H9 (cell line): ENCODE results near the gene POMGNT1. TPM values are rescaled to one million over a fixed set of nuclear protein-coding genes. Genes with fewer than 3 reads are reported as not detected.

Experiments
- DNase-seq: peaks from one replicate; pipeline ENCODE4 v3.0.0-alpha.2; 2017
- H2AFZ ChIP-seq: one replicate; pipeline ENCODE4 v1.6.1; 2013; ENCODE audit warnings: mild to moderate bottlenecking, low read length, control low read depth, moderate library complexity
- H2AK5ac ChIP-seq: 2 replicates; pipeline ENCODE4 v1.6.1; 2013; ENCODE audit warnings: low read length, control low read depth, mixed read lengths; ENCODE audit not compliant: insufficient read length
- H2BK120ac ChIP-seq: one replicate; pipeline ENCODE4 v1.6.1; 2013; ENCODE audit warnings: low read depth, mild to moderate bottlenecking, low read length, control low read depth, inconsistent platforms; ENCODE audit not compliant: poor library complexity, severe bottlenecking
- H2BK12ac ChIP-seq: 2 replicates; pipeline ENCODE4 v1.6.1; 2013; ENCODE audit warnings: low read length, control low read depth, mixed read lengths, low read depth; ENCODE audit not compliant: insufficient read length
- H2BK15ac ChIP-seq: 2 replicates; pipeline ENCODE4 v1.6.1; 2013; ENCODE audit warnings: low read depth, low read length, control low read depth
- H2BK20ac ChIP-seq: one replicate; pipeline ENCODE4 v1.6.1; 2013; ENCODE audit warnings: low read depth, mild to moderate bottlenecking, low read length, control low read depth, inconsistent platforms; ENCODE audit not compliant: poor library complexity, severe bottlenecking
- H2BK5ac ChIP-seq: 2 replicates; pipeline ENCODE4 v1.6.1; 2013; ENCODE audit warnings: low read length, control low read depth, mixed read lengths; ENCODE audit not compliant: insufficient read length
- H3K14ac ChIP-seq: 2 replicates; pipeline ENCODE4 v1.6.1; 2013; ENCODE audit warnings: low read length, control low read depth; ENCODE audit not compliant: insufficient read depth
- H3K18ac ChIP-seq: 2 replicates; pipeline ENCODE4 v1.6.1; 2013; ENCODE audit warnings: low read depth, mild to moderate bottlenecking, mixed read lengths, low read length, control low read depth; ENCODE audit not compliant: insufficient read length
- H3K23ac ChIP-seq: 2 replicates; pipeline ENCODE4 v1.6.1; 2013; ENCODE audit warnings: low read length, control low read depth, mixed read lengths, low read depth; ENCODE audit not compliant: insufficient read length
- H3K23me2 ChIP-seq: 2 replicates; pipeline ENCODE4 v1.6.1; 2013; ENCODE audit warnings: low read depth, mild to moderate bottlenecking, mixed read lengths, low read length, control low read depth; ENCODE audit not compliant: insufficient read length, poor library complexity, severe bottlenecking
- H3K27ac ChIP-seq: 2 replicates; pipeline ENCODE4 v1.5.1; 2013; ENCODE audit warnings: low read length, control low read depth, mixed read lengths, low read depth; ENCODE audit not compliant: insufficient read length
- H3K27me3 ChIP-seq: 2 replicates; pipeline ENCODE4 v1.6.1; 2013; ENCODE audit warnings: low read length, control low read depth, inconsistent platforms; ENCODE audit not compliant: insufficient read depth
- H3K4ac ChIP-seq: 2 replicates; pipeline ENCODE4 v1.6.1; 2013; ENCODE audit warnings: low read depth, mild to moderate bottlenecking, control low read depth, inconsistent platforms, low read length, moderate library complexity
- H3K4me1 ChIP-seq: 2 replicates; pipeline ENCODE4 v1.6.1; 2013; ENCODE audit warnings: low read length, control low read depth, inconsistent platforms; ENCODE audit not compliant: insufficient read depth
- H3K4me2 ChIP-seq: 2 replicates; pipeline ENCODE4 v1.6.1; 2013; ENCODE audit warnings: low read length, control low read depth, mixed read lengths; ENCODE audit not compliant: insufficient read length, insufficient read depth
- H3K56ac ChIP-seq: 2 replicates; pipeline ENCODE4 v1.6.1; 2013; ENCODE audit warnings: low read depth, mild to moderate bottlenecking, mixed read lengths, low read length, control low read depth; ENCODE audit not compliant: insufficient read length
- H3K79me1 ChIP-seq: 2 replicates; pipeline ENCODE4 v1.6.1; 2013; ENCODE audit warnings: low read depth, mild to moderate bottlenecking, moderate library complexity, low read length, control low read depth, inconsistent platforms; ENCODE audit not compliant: insufficient read depth, poor library complexity, severe bottlenecking
- H3K79me2 ChIP-seq: 2 replicates; pipeline ENCODE4 v1.6.1; 2013; ENCODE audit warnings: low read length, control low read depth, inconsistent platforms; ENCODE audit not compliant: insufficient read depth
- H3K9ac ChIP-seq: 2 replicates; pipeline ENCODE4 v1.6.1; 2013; ENCODE audit warnings: low read length, control low read depth, mixed read lengths; ENCODE audit not compliant: insufficient read length; ENCODE audit errors: extremely low read depth
- H3K9me3 ChIP-seq: one replicate; pipeline ENCODE4 v1.6.1; 2013; ENCODE audit warnings: low read depth, low read length, inconsistent platforms; ENCODE audit not compliant: control insufficient read depth
- H3T11ph ChIP-seq: one replicate; pipeline ENCODE4 v1.6.1; 2013; ENCODE audit warnings: mild to moderate bottlenecking, low read length, control low read depth, inconsistent platforms
- H4K20me1 ChIP-seq: one replicate; pipeline ENCODE4 v1.6.1; 2013; ENCODE audit not compliant: control insufficient read depth, insufficient read length, insufficient read depth
- H4K5ac ChIP-seq: 2 replicates; pipeline ENCODE4 v1.6.1; 2013; ENCODE audit warnings: low read depth, mild to moderate bottlenecking, mixed read lengths, low read length, control low read depth; ENCODE audit not compliant: insufficient read length
- H4K8ac ChIP-seq: replicated peaks from 2 replicates; pipeline ENCODE4 v1.6.1; 2013; ENCODE audit warnings: low read length, control low read depth, mixed read lengths, low read depth; ENCODE audit not compliant: insufficient read length
- H4K91ac ChIP-seq: 2 replicates; pipeline ENCODE4 v1.6.1; 2013; ENCODE audit warnings: low read depth, mild to moderate bottlenecking, moderate library complexity, mixed read lengths, low read length, control low read depth; ENCODE audit not compliant: insufficient read length
- H3K27ac Mint-ChIP-seq, 3 experiments: 2 replicates in 2 of 3; 3 replicates in 1 of 3; pipeline ENCODE4 v1.8.0; 2020 to 2021; ENCODE audit warnings: mixed read lengths in 3 of 3, mild to moderate bottlenecking in 1 of 3, moderate library complexity in 1 of 3
- H3K27me3 Mint-ChIP-seq: 2 replicates; pipeline ENCODE4 v1.8.0; 2021; ENCODE audit warnings: low read depth, mild to moderate bottlenecking, moderate library complexity, mixed read lengths
- H3K36me3 Mint-ChIP-seq, 3 experiments: 2 replicates in 2 of 3; 3 replicates in 1 of 3; pipeline ENCODE4 v1.8.0; 2020 to 2021; ENCODE audit warnings: low read depth in 3 of 3, mixed read lengths in 3 of 3; ENCODE audit not compliant: insufficient read depth in 1 of 3
- H3K4me1 Mint-ChIP-seq, 2 experiments: 2 replicates each; pipeline ENCODE4 v1.8.0; 2020; ENCODE audit warnings: mixed read lengths in 2 of 2
- H3K4me3 Mint-ChIP-seq, 2 experiments: 2 replicates in 1 of 2; 3 replicates in 1 of 2; pipeline ENCODE4 v1.8.0; 2020 to 2021; ENCODE audit warnings: mild to moderate bottlenecking in 2 of 2, mixed read lengths in 2 of 2, moderate library complexity in 1 of 2
- H3K9me3 Mint-ChIP-seq, 2 experiments: 2 replicates in 1 of 2; 3 replicates in 1 of 2; pipeline ENCODE4 v1.8.0; 2020; ENCODE audit warnings: mild to moderate bottlenecking in 2 of 2, mixed read lengths in 2 of 2, moderate library complexity in 1 of 2
- WGBS: extraction: QIAGEN DNeasy Blood & Tissue Kit; methylation state at CpG from one replicate; pipeline ENCODE4 v1.1.7; 2013; ENCODE audit warnings: missing lambda C conversion rate, low lambda C conversion rate, mixed read lengths; ENCODE audit not compliant: insufficient read length; ENCODE audit errors: extremely low coverage; 5-methylcytosine and 5-hydroxymethylcytosine counted together
- total RNA-seq: library from RNA; stranded (reverse); gene quantifications from 2 replicates; pipeline ENCODE4 v1.2.1, GENCODE V29; 2021
- TF ChIP-seq, protein P1 (sequence below): fragments of 200-600 bp; sonication (generic); conservative IDR thresholded peaks from 3 replicates; pipeline ENCODE4 v1.8.0; 2021; ENCODE audit warnings: antibody characterized with exemption, mild to moderate bottlenecking

Gene POMGNT1
- total RNA-seq, 1 experiment from 2014 or later = 62.6 TPM

DNA sequence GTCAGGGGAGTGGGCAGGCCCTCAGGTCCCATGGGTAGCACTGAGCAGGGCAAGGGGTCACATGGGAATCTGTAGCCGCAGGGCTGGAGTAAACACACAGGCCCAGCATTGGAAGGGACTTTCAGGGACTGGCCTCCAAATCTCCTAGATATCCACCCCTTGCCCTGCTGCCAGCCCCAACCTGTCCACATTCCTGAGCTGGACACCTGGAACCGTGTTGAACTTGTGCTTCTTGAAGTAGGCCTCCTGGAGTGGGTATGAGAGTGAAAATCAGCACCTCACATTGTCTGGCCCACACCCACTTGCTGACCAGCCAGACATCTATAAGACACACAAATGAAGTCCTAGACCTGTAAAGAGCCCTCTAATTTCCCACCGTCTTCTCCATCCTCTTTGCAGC is 7.7 kb downstream of the POMGNT1 start:
- H3K27me3 Mint-ChIP-seq = no peaks in the 10 kb centered on the region; the same call in 1 of the 2 replicates
- no peak overlapping the region for H2AFZ ChIP-seq
- H4K91ac ChIP-seq = no peak overlapping the region
- no peak overlapping the region for H3K4me3 Mint-ChIP-seq
- no peak overlapping the region for H2BK20ac ChIP-seq
- H3K4me1 Mint-ChIP-seq = peaks cover 0 to 6% of the 10 kb centered on the region in 2 experiments; a peak in 1 of 4 replicates
- TF ChIP-seq, protein P1, sequence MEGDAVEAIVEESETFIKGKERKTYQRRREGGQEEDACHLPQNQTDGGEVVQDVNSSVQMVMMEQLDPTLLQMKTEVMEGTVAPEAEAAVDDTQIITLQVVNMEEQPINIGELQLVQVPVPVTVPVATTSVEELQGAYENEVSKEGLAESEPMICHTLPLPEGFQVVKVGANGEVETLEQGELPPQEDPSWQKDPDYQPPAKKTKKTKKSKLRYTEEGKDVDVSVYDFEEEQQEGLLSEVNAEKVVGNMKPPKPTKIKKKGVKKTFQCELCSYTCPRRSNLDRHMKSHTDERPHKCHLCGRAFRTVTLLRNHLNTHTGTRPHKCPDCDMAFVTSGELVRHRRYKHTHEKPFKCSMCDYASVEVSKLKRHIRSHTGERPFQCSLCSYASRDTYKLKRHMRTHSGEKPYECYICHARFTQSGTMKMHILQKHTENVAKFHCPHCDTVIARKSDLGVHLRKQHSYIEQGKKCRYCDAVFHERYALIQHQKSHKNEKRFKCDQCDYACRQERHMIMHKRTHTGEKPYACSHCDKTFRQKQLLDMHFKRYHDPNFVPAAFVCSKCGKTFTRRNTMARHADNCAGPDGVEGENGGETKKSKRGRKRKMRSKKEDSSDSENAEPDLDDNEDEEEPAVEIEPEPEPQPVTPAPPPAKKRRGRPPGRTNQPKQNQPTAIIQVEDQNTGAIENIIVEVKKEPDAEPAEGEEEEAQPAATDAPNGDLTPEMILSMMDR = no peak
- no peak overlapping the region for H2BK12ac ChIP-seq
- no peak overlapping the region for H3T11ph ChIP-seq
- no peaks in the 10 kb centered on the region for H3K9me3 Mint-ChIP-seq
- no peak overlapping the region for H2AK5ac ChIP-seq
- H2BK5ac ChIP-seq = no peak overlapping the region
- H3K4me2 ChIP-seq = no peak overlapping the region
- no peak overlapping the region for H3K18ac ChIP-seq
- H3K27me3 ChIP-seq = no peaks in the 10 kb centered on the region
- H3K4ac ChIP-seq = no peak overlapping the region
- WGBS = no CpG with 5 or more reads among the region's 3 CpGs
- H3K56ac ChIP-seq = no peak overlapping the region
- no peak overlapping the region; the same call in 1 of the 2 replicates for H3K14ac ChIP-seq
- no peaks in the 10 kb centered on the region for H3K4me1 ChIP-seq
- no peak overlapping the region for H3K23ac ChIP-seq
- H3K27ac Mint-ChIP-seq = no peak overlapping the region
- no peak overlapping the region for H2BK120ac ChIP-seq
- no peak for DNase-seq
- no peaks in the 10 kb centered on the region for H3K9me3 ChIP-seq
- H2BK15ac ChIP-seq = no peak overlapping the region
- H3K79me1 ChIP-seq = no peaks in the 10 kb centered on the region
- H3K79me2 ChIP-seq = no peaks in the 10 kb centered on the region
- H3K9ac ChIP-seq = no peak overlapping the region
- no peak overlapping the region for H3K27ac ChIP-seq
- peaks cover 18 to 57% (median 46%) of the 10 kb centered on the region in 3 experiments for H3K36me3 Mint-ChIP-seq
- H4K5ac ChIP-seq = no peak overlapping the region
- H4K20me1 ChIP-seq = no peaks in the 10 kb centered on the region
- H4K8ac ChIP-seq = no peak overlapping the region
- no peaks in the 10 kb centered on the region for H3K23me2 ChIP-seq
